Sigmoid colon (tissue), 7 donors: ENCODE measurements around the gene AKR1B1. TPM values are rescaled to one million over a fixed set of nuclear protein-coding genes. Genes with fewer than 3 reads are reported as not detected.

Source experiments
- DNase-seq: peaks from one replicate; pipeline ENCODE4 v3.0.0-alpha.2; 2019
- H3K27ac ChIP-seq, 4 donors: fragments of 200-600 bp; sonication (generic); one replicate each; pipeline ENCODE4 v1.5.1; 2016 to 2019; ENCODE audit warnings: mild to moderate bottlenecking in 1 of 4
- H3K27me3 ChIP-seq, 3 donors: fragments of 200-600 bp; sonication (generic); one replicate each; pipeline ENCODE4 v1.5.1; 2019; ENCODE audit warnings: mild to moderate bottlenecking in 1 of 3
- H3K36me3 ChIP-seq, 4 donors: fragments of 200-600 bp; sonication (generic); one replicate each; pipeline ENCODE4 v1.5.1; 2016 to 2019
- H3K4me1 ChIP-seq, 4 donors: fragments of 200-600 bp; sonication (generic); one replicate each; pipeline ENCODE4 v1.5.1; 2017 to 2019
- H3K4me3 ChIP-seq, 4 donors: fragments of 200-600 bp; sonication (generic); one replicate each; pipeline ENCODE4 v1.5.1; 2017 to 2019; ENCODE audit warnings: mild to moderate bottlenecking in 2 of 4, moderate library complexity in 1 of 4
- H3K9me3 ChIP-seq, 4 donors: fragments of 200-600 bp in 3 of 4; sonication (generic) in 3 of 4; one replicate each; pipeline versions ENCODE4 v1.5.1 to v1.6.1; 2013 to 2019
- EP300 ChIP-seq, 4 donors: sonication (generic); formaldehyde crosslinking; IDR thresholded peaks; one replicate each; pipeline ENCODE4 v1.6.1; 2017; ENCODE audit warnings: antibody characterized with exemption in 4 of 4
- POLR2A ChIP-seq, 2 donors: fragments of 450-650 bp; IDR thresholded peaks; one replicate each; pipeline ENCODE4 v1.6.1; 2016; ENCODE audit warnings: antibody characterized with exemption in 2 of 2, mild to moderate bottlenecking in 2 of 2, moderate library complexity in 2 of 2
- POLR2AphosphoS5 ChIP-seq, 4 donors: sonication (generic); formaldehyde crosslinking; IDR thresholded peaks; one replicate each; pipeline ENCODE4 v1.6.1; 2017; ENCODE audit warnings: antibody characterized with exemption in 4 of 4
- WGBS, 2 donors: extraction: QIAGEN DNeasy Blood & Tissue Kit; methylation state at CpG; one replicate each; pipeline ENCODE4 v1.1.7; 2013; 5-methylcytosine and 5-hydroxymethylcytosine counted together
- intact Hi-C: fragments of 100-400 bp; cut with DNase I; formaldehyde crosslinking; loops from one replicate; pipeline ENCODE4 v1.15.1; 2023
- polyA plus RNA-seq, 3 donors: library from polyadenylated mRNA; stranded (reverse); fragments of 200-250 nt; gene quantifications; one replicate each; pipeline ENCODE4 v1.2.3, GENCODE V29; 2013
- total RNA-seq, 4 donors: library from RNA; depleted of rRNA; stranded (reverse); fragments of >200 nt; gene quantifications; one replicate each; pipeline ENCODE4 v1.1.0, GENCODE V29; 2016
- TF ChIP-seq, protein P1 (sequence below), 4 experiments: fragments of 450-650 bp in 3 of 4; fragments of 200-600 bp in 1 of 4; IDR thresholded peaks; one replicate each; pipeline ENCODE4 v1.5.1; 2016 to 2019; ENCODE audit warnings: antibody characterized with exemption in 4 of 4, mild to moderate bottlenecking in 3 of 4, moderate library complexity in 2 of 4
- donor health status: healthy with polysubstance abuse.
- donor health status: Bipolar disorder and iron deficiency.
- donor health status: healthy.

The AKR1B1 gene
- total and polyA plus RNA-seq, 7 donors: 35.8 to 59.2 (median 46.7) TPM

DNA sequence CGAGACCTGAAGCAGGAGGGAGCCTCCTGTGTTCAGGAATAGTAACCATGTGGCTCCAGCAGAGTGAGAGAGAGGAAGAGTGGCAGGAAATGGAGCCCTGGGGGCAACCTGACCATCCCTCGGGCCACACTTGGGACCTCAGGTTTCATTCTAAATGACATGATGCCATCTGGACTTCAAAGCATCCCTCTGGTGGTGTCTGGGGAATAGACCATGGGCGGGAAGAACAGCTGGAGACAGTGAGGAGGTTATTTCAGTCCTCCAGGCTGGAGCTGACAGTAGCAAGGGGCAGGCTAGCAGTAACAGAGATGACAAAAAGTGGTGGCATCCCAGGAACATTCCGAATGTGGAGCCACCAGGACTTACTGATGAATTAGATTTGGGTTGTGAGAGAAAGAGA is 44.8 kb downstream of the AKR1B1 start:
- intact Hi-C loops: no loop called here
- Histone ChIP-seq H3K4me1 (no peaks in the 10 kb centered on the region), H3K4me3 (no peak overlapping the region), H3K27ac (no peak overlapping the region), H3K36me3 (no peaks in the 10 kb centered on the region), H3K27me3 (no peaks in the 10 kb centered on the region), H3K9me3 (no peaks in the 10 kb centered on the region)
- no peak for DNase-seq
- TF ChIP-seq, protein P1, sequence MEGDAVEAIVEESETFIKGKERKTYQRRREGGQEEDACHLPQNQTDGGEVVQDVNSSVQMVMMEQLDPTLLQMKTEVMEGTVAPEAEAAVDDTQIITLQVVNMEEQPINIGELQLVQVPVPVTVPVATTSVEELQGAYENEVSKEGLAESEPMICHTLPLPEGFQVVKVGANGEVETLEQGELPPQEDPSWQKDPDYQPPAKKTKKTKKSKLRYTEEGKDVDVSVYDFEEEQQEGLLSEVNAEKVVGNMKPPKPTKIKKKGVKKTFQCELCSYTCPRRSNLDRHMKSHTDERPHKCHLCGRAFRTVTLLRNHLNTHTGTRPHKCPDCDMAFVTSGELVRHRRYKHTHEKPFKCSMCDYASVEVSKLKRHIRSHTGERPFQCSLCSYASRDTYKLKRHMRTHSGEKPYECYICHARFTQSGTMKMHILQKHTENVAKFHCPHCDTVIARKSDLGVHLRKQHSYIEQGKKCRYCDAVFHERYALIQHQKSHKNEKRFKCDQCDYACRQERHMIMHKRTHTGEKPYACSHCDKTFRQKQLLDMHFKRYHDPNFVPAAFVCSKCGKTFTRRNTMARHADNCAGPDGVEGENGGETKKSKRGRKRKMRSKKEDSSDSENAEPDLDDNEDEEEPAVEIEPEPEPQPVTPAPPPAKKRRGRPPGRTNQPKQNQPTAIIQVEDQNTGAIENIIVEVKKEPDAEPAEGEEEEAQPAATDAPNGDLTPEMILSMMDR (IDR thresholded peaks at IDR 0.05): no peak
- no peak for TF ChIP-seq POLR2AphosphoS5 (IDR thresholded peaks at IDR 0.05)
- TF ChIP-seq EP300 (IDR thresholded peaks at IDR 0.05): no peak
- TF ChIP-seq POLR2A (IDR thresholded peaks at IDR 0.05): no peak
- WGBS, 2 donors: 71 to 73% methylated on average over 4 of the region's 4 CpGs

DNA sequence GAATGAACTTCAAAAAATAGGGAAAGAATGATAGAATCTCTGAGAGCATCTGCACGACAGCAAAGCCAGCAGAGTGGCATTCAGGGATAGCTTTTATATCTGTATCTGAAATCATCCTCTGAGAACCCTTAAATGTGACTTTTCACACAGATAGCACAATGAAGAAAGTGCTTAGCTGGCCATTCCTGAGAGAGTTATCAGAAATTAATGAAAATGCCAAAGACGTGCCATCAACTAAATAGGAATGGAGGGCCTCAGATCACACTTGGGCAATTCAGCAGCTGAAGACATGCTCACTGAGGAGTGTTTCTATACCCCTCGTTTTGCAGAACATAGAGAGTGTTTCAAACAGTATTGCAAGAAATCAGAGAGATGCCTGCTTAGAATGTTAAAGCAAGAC is 51.6 kb downstream of the AKR1B1 start:
- no peak overlapping the region for H3K27ac ChIP-seq
- no peak for DNase-seq
- TF ChIP-seq POLR2AphosphoS5 (IDR thresholded peaks at IDR 0.05) (no peak), POLR2A (IDR thresholded peaks at IDR 0.05) (no peak)
- H3K27me3 ChIP-seq: no peaks in the 10 kb centered on the region
- 79 to 82% methylated on average over 3 of the region's 3 CpGs for WGBS, 2 donors
- no peaks in the 10 kb centered on the region for H3K4me1 ChIP-seq
- no peaks in the 10 kb centered on the region for H3K36me3 ChIP-seq
- H3K4me3 ChIP-seq: no peak overlapping the region
- intact Hi-C loops: no loop called here
- H3K9me3 ChIP-seq: no peaks in the 10 kb centered on the region

DNA sequence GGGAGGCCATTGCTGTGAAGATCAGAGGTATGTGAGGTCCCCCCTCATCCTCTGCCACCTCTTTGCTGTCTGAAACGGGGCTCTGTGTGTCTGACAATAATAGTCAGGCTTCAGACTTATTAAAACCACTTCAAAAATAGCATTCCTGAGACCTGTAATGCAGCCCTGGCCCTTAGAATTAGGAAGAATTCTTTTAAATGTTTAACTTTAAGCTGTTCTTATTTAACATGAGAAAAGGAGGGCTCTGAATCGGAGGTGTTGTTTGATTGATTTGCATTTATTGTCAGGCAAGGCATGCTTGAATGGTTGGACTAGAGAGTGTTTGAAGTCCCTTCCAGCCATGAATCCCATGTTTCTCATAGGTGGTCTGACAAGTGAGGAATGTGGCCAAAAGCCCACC is 52.5 kb downstream of the AKR1B1 start:
- TF ChIP-seq, protein P1 (IDR thresholded peaks at IDR 0.05): no peak
- TF ChIP-seq POLR2A (IDR thresholded peaks at IDR 0.05) (no peak), POLR2AphosphoS5 (IDR thresholded peaks at IDR 0.05) (no peak), EP300 (IDR thresholded peaks at IDR 0.05) (no peak)
- Histone ChIP-seq H3K4me1 (no peaks in the 10 kb centered on the region), H3K4me3 (no peak overlapping the region), H3K36me3 (no peaks in the 10 kb centered on the region), H3K9me3 (no peaks in the 10 kb centered on the region), H3K27me3 (no peaks in the 10 kb centered on the region), H3K27ac (no peak overlapping the region)
- WGBS, 2 donors: 40 to 76% methylated on average over 2 of the region's 2 CpGs
- DNase-seq: no peak
- intact Hi-C loops: no loop called here

DNA sequence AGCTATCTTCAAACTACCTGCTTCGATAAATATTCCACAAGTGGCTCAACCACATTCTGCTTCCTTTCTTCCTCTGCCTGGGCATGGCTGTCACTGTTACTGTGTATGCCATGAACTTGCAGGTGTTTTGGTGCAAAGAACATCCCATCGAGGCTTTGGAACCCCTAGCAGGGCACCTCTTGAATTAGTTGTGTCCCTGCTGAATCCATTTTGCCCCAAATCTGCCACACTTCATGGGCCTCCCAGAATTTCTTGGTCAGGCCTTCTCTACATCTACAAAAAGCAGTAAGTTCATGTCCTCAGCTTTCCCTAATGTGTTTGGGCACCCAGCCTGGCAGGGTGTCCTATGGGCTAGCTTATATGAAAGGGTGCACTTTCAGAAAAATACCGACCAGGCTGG is 53.6 kb downstream of the AKR1B1 start:
- TF ChIP-seq EP300 (IDR thresholded peaks at IDR 0.05): no peak
- no peak for TF ChIP-seq POLR2A (IDR thresholded peaks at IDR 0.05)
- TF ChIP-seq, protein P1 (IDR thresholded peaks at IDR 0.05): no peak
- TF ChIP-seq POLR2AphosphoS5 (IDR thresholded peaks at IDR 0.05): no peak
- 66 to 93% methylated on average over 3 of the region's 3 CpGs for WGBS, 2 donors
- intact Hi-C loops: no loop called here

DNA sequence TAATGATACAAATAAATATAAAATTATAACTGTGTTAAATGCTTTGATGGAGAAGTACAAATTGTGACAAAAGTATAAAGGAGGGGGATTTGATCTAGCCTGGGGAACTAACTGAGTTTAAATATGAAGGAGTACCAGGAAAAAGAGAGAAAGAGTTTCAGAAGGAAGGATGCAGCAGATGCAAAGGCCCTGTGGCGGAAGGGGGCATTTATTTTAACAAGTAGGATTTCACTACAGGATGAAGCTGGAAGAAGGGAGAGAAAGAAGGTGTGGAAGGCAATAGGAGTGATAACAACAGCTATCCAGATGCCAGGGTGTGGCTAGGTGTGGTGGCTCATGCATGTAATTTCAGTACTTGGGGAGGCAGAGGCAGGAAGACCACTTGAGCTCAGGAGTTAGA is 55.8 kb downstream of the AKR1B1 start:
- H3K27ac ChIP-seq: no peak overlapping the region

More for the DNA sequence above, 53.6 kb downstream of the AKR1B1 start:
- Histone ChIP-seq H3K36me3 (no peaks in the 10 kb centered on the region), H3K27ac (no peak overlapping the region), H3K9me3 (no peaks in the 10 kb centered on the region), H3K4me3 (no peak overlapping the region), H3K27me3 (no peaks in the 10 kb centered on the region), H3K4me1 (no peaks in the 10 kb centered on the region)
- no peak for DNase-seq

More for the DNA sequence above, 55.8 kb downstream of the AKR1B1 start:
- Histone ChIP-seq H3K4me1 (no peaks in the 10 kb centered on the region), H3K4me3 (no peak overlapping the region), H3K9me3 (no peaks in the 10 kb centered on the region), H3K27me3 (no peaks in the 10 kb centered on the region), H3K36me3 (no peaks in the 10 kb centered on the region)
- intact Hi-C loops: no loop called here
- 92 to 93% methylated on average over 1 of the region's 1 CpG for WGBS, 2 donors
- TF ChIP-seq POLR2AphosphoS5 (IDR thresholded peaks at IDR 0.05): no peak
- TF ChIP-seq POLR2A (IDR thresholded peaks at IDR 0.05): no peak
- no peak for TF ChIP-seq EP300 (IDR thresholded peaks at IDR 0.05)
- TF ChIP-seq, protein P1 (IDR thresholded peaks at IDR 0.05): no peak
- DNase-seq: no peak
